Activated CD8-positive, alpha-beta memory T cell treated with anti-CD3 and anti-CD28 coated beads, Interleukin-2, amount 50 U/mL, for 1 hour (primary cell): Measurements from ENCODE around the gene SLCO3A1.

Experiments
- DNase-seq: peaks from one replicate; pipeline ENCODE4 v3.0.0-alpha.2; 2020; ENCODE audit errors: extremely low read depth

SLCO3A1 gene

GRCh38 chr15:91912336-91912735, 58.8 kb downstream of the SLCO3A1 start:
- no peak for DNase-seq

GRCh38 chr15:91913560-91913959, 60.1 kb downstream of the SLCO3A1 start:
- no peak for DNase-seq

GRCh38 chr15:91915576-91915975, 62.1 kb downstream of the SLCO3A1 start:
- no peak for DNase-seq

- no peak for DNase-seq
These were observed 62.5 kb downstream of the SLCO3A1 start for GRCh38 chr15:91916051-91916450.

GRCh38 chr15:91917686-91918360, 64.3 kb downstream of the SLCO3A1 start:
- no peak for DNase-seq

GRCh38 chr15:91919014-91919534, 65.6 kb downstream of the SLCO3A1 start:
- DNase-seq = no peak

GRCh38 chr15:91921188-91921842, 67.8 kb downstream of the SLCO3A1 start:
- DNase-seq = no peak

- DNase-seq = no peak
These were observed 68.3 kb downstream of the SLCO3A1 start for GRCh38 chr15:91921843-91922198.

- no peak for DNase-seq
These were observed 69.4 kb downstream of the SLCO3A1 start for GRCh38 chr15:91922646-91923547.

- DNase-seq = no peak
These were observed 70.7 kb downstream of the SLCO3A1 start for GRCh38 chr15:91924183-91924582.

GRCh38 chr15:91924837-91925495, 71.5 kb downstream of the SLCO3A1 start:
- no peak for DNase-seq

- DNase-seq = no peak
These were observed 72.3 kb downstream of the SLCO3A1 start for GRCh38 chr15:91925794-91926193.

GRCh38 chr15:91926908-91927270, 73.4 kb downstream of the SLCO3A1 start:
- no peak for DNase-seq

- DNase-seq = no peak
These were observed 74.1 kb downstream of the SLCO3A1 start for GRCh38 chr15:91927585-91927984.

- DNase-seq = no peak
These were observed 75.2 kb downstream of the SLCO3A1 start for GRCh38 chr15:91928675-91929074.

- DNase-seq = no peak
These were observed 76.0 kb downstream of the SLCO3A1 start for GRCh38 chr15:91929509-91929908.

- no peak for DNase-seq
These were observed 76.6 kb downstream of the SLCO3A1 start for GRCh38 chr15:91930092-91930491.

GRCh38 chr15:91936182-91936775, 82.8 kb downstream of the SLCO3A1 start:
- no peak for DNase-seq

- DNase-seq = no peak
These were observed 83.4 kb downstream of the SLCO3A1 start for GRCh38 chr15:91936927-91937326.

- no peak for DNase-seq
These were observed 84.6 kb downstream of the SLCO3A1 start for GRCh38 chr15:91938136-91938535.

GRCh38 chr15:91939403-91939831, 85.9 kb downstream of the SLCO3A1 start:
- no peak for DNase-seq
